Fibroblast of mammary gland (primary cell): ENCODE measurements around the gene ABCB6.
A peak's percentile ranks its signal among the peaks of the same experiment; 100 is the strongest.

Experiments
- DNase-seq: peaks from one replicate; pipeline ENCODE4 v3.0.0-alpha.2; 2010; ENCODE audit warnings: low read depth
- H3K4me3 ChIP-seq: 2 replicates; pipeline ENCODE4 v1.5.1; 2011; ENCODE audit warnings: low read depth, mild to moderate bottlenecking, low read length, moderate library complexity; ENCODE audit not compliant: control insufficient read depth
- CTCF ChIP-seq: conservative IDR thresholded peaks from 2 replicates; pipeline ENCODE4 v1.5.1; 2011; ENCODE audit warnings: low read depth, low read length, inconsistent platforms; ENCODE audit not compliant: control insufficient read depth, insufficient read depth

ABCB6 gene

GRCh38 chr2:219172231-219173154 lies 46.3 kb downstream of the ABCB6 start:
- no peak overlapping the region for H3K4me3 ChIP-seq
- TF ChIP-seq CTCF, result no peak
- no peak for DNase-seq

GRCh38 chr2:219171231-219171651 lies 47.5 kb downstream of the ABCB6 start:
- TF ChIP-seq CTCF, result peak; percentile 78
- H3K4me3 ChIP-seq, result no peak overlapping the region
- DNase-seq, result peak; percentile 93

- DNase-seq, result no peak
- no peak for TF ChIP-seq CTCF
- no peak within 1 kb of the TSS for H3K4me3 ChIP-seq
Observed at GRCh38 chr2:219169930-219170654, 48.7 kb downstream of the ABCB6 start, which contains the start of gene SLC23A3. SLC23A3 (minus strand) TSS chr2:219170029; CDS start chr2:219169984, 45 bp downstream.

GRCh38 chr2:219168932-219169331 lies 49.8 kb downstream of the ABCB6 start:
- DNase-seq, result no peak
- TF ChIP-seq CTCF, result no peak
- H3K4me3 ChIP-seq, result no peak overlapping the region

GRCh38 chr2:219168526-219168925 lies 50.2 kb downstream of the ABCB6 start:
- TF ChIP-seq CTCF, result no peak
- no peak for DNase-seq
- no peak overlapping the region for H3K4me3 ChIP-seq

- no peak for DNase-seq
- no peak overlapping the region for H3K4me3 ChIP-seq
- no peak for TF ChIP-seq CTCF
Observed at GRCh38 chr2:219167997-219168396, 50.8 kb downstream of the ABCB6 start.
